HL-60/S4 treated with phorbol 12-myristate 13-acetate at 8.2 ng/mL for 4 days and 3 days (cell line): ENCODE measurements around the gene CTNND1.
"Not testable (repeated sequence)": the region's sequence is repeated elsewhere in the genome, so short reads cannot be mapped to it uniquely, and the experiment has no call there.

Experiments used
- in situ Hi-C: fragments of 300-500 bp; cut with MboI; formaldehyde crosslinking; loops from 2 replicates; pipeline ENCODE4 v1.15.0; 2022; ENCODE audit warnings: low sequenced_read_pairs

Gene CTNND1

DNA sequence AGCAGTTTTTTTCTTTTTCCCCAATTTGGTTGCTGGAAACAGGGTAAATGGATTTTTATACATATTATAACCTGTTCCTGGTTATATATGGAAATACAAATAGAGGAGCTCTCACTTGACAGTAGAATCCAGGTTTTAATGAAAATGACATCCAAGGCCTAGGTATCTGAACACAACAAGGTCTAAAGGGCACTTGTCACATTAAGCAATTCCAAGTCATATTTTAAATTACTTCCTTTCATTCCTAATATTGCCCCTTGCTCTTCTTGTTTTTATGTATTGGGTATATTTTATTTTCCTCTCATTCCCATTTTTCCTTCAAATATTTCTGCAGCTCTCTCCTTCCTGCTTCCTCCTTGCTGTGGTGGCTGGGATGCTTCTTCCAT, 27.1 kb downstream of the CTNND1 start:
- in situ Hi-C loops: no loop called here

- in situ Hi-C loops: no loop called here
These were observed 29.9 kb downstream of the CTNND1 start for GRCh38 chr11:57791321-57792059.

- in situ Hi-C loops: no loop called here
These were observed 30.5 kb downstream of the CTNND1 start for GRCh38 chr11:57792060-57792541.

GRCh38 chr11:57792870-57793269, 31.3 kb downstream of the CTNND1 start:
- in situ Hi-C loops: no loop called here

DNA sequence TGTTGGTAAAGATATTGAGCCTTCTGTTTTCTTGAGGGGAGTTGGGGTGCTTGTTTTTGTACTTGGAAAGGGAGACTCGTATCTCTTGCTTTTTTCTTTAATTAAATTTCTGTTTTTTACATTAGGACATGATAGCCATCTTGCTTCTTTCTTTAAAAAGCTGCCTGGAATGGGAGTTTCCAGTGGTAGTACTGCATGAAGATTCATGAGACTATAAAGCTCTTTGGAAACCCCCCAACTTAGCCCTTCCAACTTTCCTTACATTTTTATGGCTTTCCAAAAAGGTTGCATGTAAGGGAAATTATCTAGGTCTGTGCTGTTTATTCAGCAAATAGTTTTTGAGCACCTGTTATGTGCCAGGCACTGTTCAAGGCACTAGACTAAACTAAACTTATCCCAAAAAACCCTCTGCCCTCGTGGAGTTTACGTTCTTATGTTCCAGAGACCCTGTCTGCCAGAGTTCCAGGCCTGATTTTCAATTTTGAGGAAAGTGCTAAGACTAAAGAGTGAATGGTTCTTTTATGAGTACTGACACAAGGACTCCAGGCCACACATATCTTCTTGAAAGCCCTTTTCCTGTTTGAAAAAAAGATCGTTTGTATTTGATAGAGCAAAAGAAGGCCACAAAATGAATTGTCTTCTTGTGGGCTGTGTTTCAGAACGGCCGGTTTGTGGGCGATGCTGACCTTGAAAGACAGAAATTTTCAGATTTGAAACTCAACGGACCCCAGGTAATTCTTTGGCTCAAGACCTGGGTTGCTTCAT, 31.9 kb downstream of the CTNND1 start:
- in situ Hi-C loops: no loop called here

- in situ Hi-C loops: no loop called here
These were observed 37.4 kb downstream of the CTNND1 start for GRCh38 chr11:57798905-57799559.

DNA sequence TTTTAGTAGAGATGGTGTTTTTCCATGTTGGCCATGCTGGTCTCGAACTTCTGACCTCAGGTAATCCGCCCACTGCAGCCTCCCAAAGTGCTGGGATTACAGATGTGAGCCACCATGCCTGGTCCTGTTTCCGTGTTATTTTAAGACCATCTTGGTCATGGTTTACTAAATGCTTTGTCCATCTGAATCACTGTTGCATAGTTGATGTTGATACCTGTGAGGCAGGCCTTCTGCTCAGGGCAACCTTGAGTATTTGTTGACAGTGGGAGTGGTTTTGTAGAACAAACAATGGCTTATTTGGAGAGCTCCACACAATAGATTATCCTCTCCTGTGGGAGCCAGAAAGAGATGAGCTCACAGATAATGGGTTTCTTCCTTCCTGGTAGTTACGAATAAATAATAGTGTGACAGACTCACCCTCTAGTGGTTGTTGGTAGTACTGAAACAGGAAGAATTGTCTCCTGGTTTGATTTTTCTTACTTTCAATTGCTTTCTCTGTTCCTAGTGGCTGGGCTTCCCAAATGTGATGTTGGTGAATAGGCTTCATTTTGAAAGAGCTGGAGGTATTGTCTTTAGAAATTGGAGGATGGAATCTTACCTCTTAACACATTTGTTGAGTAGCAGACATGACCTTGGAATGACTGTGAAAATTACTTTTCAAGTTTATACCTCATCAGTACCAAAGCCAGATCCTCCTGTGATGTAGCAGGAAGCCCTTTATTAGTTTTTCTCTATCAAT, 39.0 kb downstream of the CTNND1 start:
- in situ Hi-C loops: loop anchor here (10.0 kb wide), 1 partner anchor 106 kb away; no protein-coding TSS in a partner anchor

- in situ Hi-C loops: loop anchor here (10.0 kb wide), 1 partner anchor 106 kb away; no protein-coding TSS in a partner anchor
These were observed 39.5 kb downstream of the CTNND1 start for GRCh38 chr11:57801183-57801485.

- in situ Hi-C loops: loop anchor here (10.0 kb wide), 1 partner anchor 108 kb away; no protein-coding TSS in a partner anchor
These were observed 40.8 kb downstream of the CTNND1 start for GRCh38 chr11:57802411-57802810.

GRCh38 chr11:57804466-57804865, 42.9 kb downstream of the CTNND1 start:
- in situ Hi-C loops: loop anchor here (10.0 kb wide), 1 partner anchor 110 kb away; no protein-coding TSS in a partner anchor

DNA sequence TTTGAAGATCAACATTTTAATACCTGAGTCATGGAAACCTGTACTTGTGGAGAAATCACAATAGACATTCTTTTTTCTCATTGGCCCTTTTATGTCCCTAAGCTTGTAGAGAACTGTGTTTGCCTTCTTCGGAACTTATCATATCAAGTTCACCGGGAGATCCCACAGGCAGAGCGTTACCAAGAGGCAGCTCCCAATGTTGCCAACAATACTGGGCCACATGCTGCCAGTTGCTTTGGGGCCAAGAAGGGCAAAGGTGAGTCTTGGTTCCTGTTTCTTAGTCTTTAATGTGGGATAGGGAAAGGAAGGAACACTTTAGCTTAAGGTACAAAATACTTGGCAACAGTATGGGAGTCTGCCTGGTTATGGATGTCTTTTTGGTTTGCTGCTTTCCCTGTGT, 44.2 kb downstream of the CTNND1 start:
- in situ Hi-C loops: loop anchor here (10.0 kb wide), 1 partner anchor 111 kb away; no protein-coding TSS in a partner anchor

DNA sequence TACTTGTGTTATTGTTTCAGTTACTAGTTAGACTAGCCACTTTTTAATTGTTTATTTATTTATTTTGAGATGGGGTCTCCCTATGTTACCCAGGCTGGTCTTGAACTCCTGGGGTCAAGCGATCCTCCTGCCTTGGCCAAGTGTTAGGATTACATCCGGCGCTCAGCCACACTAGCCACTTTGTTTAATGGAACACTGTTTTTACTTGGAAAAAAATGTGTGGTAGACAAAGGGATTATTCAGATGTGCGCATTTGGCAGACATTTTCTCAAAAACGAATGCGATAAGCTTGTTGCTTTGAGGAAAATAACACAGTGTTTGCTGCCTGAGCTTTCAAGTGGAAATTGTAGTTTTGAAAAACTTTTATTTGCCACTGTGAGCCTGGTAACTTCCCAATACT, 51.0 kb downstream of the CTNND1 start:
- in situ Hi-C loops: no loop called here

- in situ Hi-C loops: no loop called here
These were observed 53.9 kb downstream of the CTNND1 start for GRCh38 chr11:57815476-57815875.

GRCh38 chr11:57815877-57816276, 54.3 kb downstream of the CTNND1 start:
- in situ Hi-C loops: no loop called here

DNA sequence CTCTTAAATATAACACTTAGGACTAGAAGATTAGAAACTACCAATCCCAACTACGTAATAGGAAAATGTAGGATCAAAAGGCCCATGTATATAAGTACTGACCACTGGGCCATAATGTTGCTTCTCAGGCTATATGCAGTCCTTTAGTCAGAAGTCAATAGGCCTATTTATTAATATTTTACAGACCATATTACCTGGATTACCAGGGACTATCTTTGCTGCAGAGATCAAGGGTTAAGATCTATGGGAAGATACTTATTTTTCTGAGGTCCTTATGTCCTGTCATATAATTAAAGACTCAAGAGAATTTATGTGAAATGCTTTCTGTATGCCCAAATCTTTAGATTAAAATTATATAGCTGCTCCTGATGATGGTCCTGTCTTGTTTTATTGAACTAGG, 57.2 kb downstream of the CTNND1 start:
- in situ Hi-C loops: no loop called here

- in situ Hi-C loops: no loop called here
These were observed 57.8 kb downstream of the CTNND1 start for GRCh38 chr11:57819252-57819979.

GRCh38 chr11:57823859-57824258, 62.3 kb downstream of the CTNND1 start:
- in situ Hi-C loops: no loop called here

GRCh38 chr11:57834852-57835251, 73.2 kb downstream of the CTNND1 start:
- in situ Hi-C loops: no loop called here

DNA sequence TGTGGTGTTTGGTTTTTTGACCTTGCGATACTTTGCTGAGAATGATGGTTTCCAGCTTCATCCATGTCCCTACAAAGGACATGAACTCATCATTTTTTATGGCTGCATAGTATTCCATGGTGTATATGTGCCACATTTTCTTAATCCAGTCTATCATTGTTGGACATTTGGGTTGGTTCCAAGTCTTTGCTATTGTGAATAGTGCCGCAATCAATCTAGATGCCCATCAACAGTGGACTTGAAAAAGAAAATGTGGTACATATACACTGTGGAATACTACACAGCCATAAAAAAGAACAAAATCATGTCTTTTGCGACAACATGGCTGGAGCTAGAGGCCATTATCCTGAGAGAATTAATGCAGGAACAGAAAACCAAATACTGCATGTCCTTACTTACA, 77.0 kb downstream of the CTNND1 start:
- in situ Hi-C loops: not testable (repeated sequence)

GRCh38 chr11:57842873-57843272, 81.3 kb downstream of the CTNND1 start:
- in situ Hi-C loops: no loop called here
